Heart right ventricle (tissue), 16 donors: ENCODE results near the gene HIVEP2. TPM values are rescaled to one million over a fixed set of nuclear protein-coding genes. Genes with fewer than 3 reads are reported as not detected.

Experiments
- ATAC-seq, 8 donors: fragments of 200-7000 bp; cut with Tn5 transposase; one replicate each; pipeline ENCODE4 v1.9.1; 2020; ENCODE audit warnings: mild to moderate bottlenecking in 8 of 8, moderate library complexity in 8 of 8, moderate number of reproducible peaks in 1 of 8
- DNase-seq, 2 donors: peaks; one replicate each; pipeline ENCODE4 v3.0.0-alpha.2; 2020
- H3K27ac ChIP-seq, 10 donors: fragments of 200-600 bp; sonication (generic) in 2 of 10; one replicate each; pipeline versions ENCODE4 v1.5.0 to v1.8.0; 2020 to 2022; ENCODE audit warnings: mild to moderate bottlenecking in 3 of 10
- H3K27me3 ChIP-seq, 7 donors: fragments of 200-600 bp; one replicate each; pipeline ENCODE4 v1.8.0; 2021 to 2022; ENCODE audit warnings: mild to moderate bottlenecking in 2 of 7
- H3K36me3 ChIP-seq, 9 donors: fragments of 200-600 bp; sonication (generic) in 1 of 9; one replicate each; pipeline versions ENCODE4 v1.5.0 to v1.8.0; 2020 to 2022; ENCODE audit warnings: mild to moderate bottlenecking in 2 of 9
- H3K4me1 ChIP-seq, 9 donors: fragments of 200-600 bp; sonication (generic) in 1 of 9; one replicate each; pipeline versions ENCODE4 v1.5.0 to v1.8.0; 2020 to 2022; ENCODE audit warnings: mild to moderate bottlenecking in 4 of 9
- H3K4me3 ChIP-seq, 10 donors: fragments of 200-600 bp; sonication (generic) in 2 of 10; one replicate each; pipeline versions ENCODE4 v1.5.0 to v1.8.0; 2020 to 2022; ENCODE audit warnings: mild to moderate bottlenecking in 7 of 10, moderate library complexity in 2 of 10
- H3K9me3 ChIP-seq, 11 donors: fragments of 200-600 bp in 10 of 11; sonication (generic) in 2 of 11; one replicate each; pipeline versions ENCODE4 v1.5.0 to v1.8.0; 2013 to 2022; ENCODE audit warnings: mild to moderate bottlenecking in 2 of 11, control low read depth in 1 of 11, moderate library complexity in 1 of 11
- WGBS, 2 donors: extraction: QIAGEN DNeasy Blood & Tissue Kit; methylation state at CpG; one replicate each; pipeline ENCODE4 v1.1.7; 2013; ENCODE audit warnings: inconsistent platforms in 1 of 2; 5-methylcytosine and 5-hydroxymethylcytosine counted together
- intact Hi-C, 10 donors: fragments of 100-400 bp; cut with DNase I; formaldehyde crosslinking; loops; one replicate each; pipeline versions ENCODE4 v1.11.1 to v1.14.2; 2022
- polyA plus RNA-seq, 2 donors: library from polyadenylated mRNA; stranded (reverse); fragments of 200-250 nt; gene quantifications; one replicate each; pipeline ENCODE4 v1.2.3, GENCODE V29; 2013
- total RNA-seq, 10 donors: library from RNA; stranded (reverse); fragmentation: NEBNext Ultra II Directional in 3 of 10; extraction: Animal tissue kit (Norgen Biotek cat#: 25700) in 3 of 10; gene quantifications; one replicate each; pipeline versions ENCODE4 v1.2.1 to v1.2.4, GENCODE V29; 2021 to 2023
- TF ChIP-seq, protein P1 (sequence below), 9 donors: fragments of 200-600 bp; sonication (generic) in 2 of 9; IDR thresholded peaks; one replicate each; pipeline versions ENCODE4 v1.5.0 to v1.8.0; 2021 to 2022; ENCODE audit warnings: antibody characterized with exemption in 9 of 9, mild to moderate bottlenecking in 5 of 9, moderate library complexity in 1 of 9
- donor health status: Arrhythmogenic right ventricular cardiomyopathy.
- donor health status: ischemic (EF 13 %, LVEDD 7.1; RV severe dilation, severe dysfunction).
- donor health status: healthy with polysubstance abuse.
- donor health status: DM: no; HTN: yes; CAD: no.
- donor health status: DM: no; HTN: no; CAD: no.
- donor health status: ischemic (EF 25% LVEDD 6.9; RV normal size, moderate dysfunction).
- donor health status: ischemic (EF 25% LVEDD 5.7; RV mildly dilated, moderate dysfunction).
- donor health status: healthy.
- donor health status: DM: yes; HTN: yes; CAD: no.
- donor health status: Ischemic cardiomyopathy.
- donor health status: ischemic (EF 35%, LVEDD 5.7; RV mildly dilated, moderate dysfunction).
- donor health status: nonischemic (EF 11% LVEDD 7.7; RV severe dilation, severe dysfunction).
- donor health status: DM: yes; HTN: yes; CAD: no.
- donor health status: PGD.
- donor health status: ischemic (EF 29% LVEDD 5.4; RV normal size, mild dysfunction).
- donor health status: nonischemic (EF 23%, LVEDD 6.1; RV moderate dilation, normal function).

The HIVEP2 gene
- total and polyA plus RNA-seq, 12 donors: 2.1 to 31.6 (median 21.2) TPM

DNA sequence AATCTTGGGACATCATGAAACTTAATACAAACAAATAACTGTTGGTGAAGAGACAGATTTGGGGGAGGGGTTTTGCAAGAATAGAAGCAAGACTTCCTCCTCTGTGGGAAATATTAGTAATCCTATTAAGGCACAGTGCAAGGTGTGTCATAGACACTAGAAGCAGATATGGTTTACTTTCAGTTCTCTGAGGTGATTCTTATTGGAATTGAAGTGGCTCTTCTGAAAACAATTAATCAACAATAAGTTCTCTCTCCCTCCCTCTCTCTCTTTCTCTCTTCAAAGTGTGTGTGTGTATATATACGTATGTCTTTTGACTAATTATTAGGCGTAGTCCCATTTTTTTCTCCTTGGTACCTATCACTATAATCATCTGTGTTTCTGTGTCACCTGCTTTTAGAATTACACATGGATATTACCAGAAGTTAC is 99.8 kb downstream of the HIVEP2 start:
- H3K4me1 ChIP-seq: peaks cover 25 to 91% (median 82%) of the 10 kb centered on the region in 9 donors
- DNase-seq (no peak), ATAC-seq (no peak)
- TF ChIP-seq, protein P1, sequence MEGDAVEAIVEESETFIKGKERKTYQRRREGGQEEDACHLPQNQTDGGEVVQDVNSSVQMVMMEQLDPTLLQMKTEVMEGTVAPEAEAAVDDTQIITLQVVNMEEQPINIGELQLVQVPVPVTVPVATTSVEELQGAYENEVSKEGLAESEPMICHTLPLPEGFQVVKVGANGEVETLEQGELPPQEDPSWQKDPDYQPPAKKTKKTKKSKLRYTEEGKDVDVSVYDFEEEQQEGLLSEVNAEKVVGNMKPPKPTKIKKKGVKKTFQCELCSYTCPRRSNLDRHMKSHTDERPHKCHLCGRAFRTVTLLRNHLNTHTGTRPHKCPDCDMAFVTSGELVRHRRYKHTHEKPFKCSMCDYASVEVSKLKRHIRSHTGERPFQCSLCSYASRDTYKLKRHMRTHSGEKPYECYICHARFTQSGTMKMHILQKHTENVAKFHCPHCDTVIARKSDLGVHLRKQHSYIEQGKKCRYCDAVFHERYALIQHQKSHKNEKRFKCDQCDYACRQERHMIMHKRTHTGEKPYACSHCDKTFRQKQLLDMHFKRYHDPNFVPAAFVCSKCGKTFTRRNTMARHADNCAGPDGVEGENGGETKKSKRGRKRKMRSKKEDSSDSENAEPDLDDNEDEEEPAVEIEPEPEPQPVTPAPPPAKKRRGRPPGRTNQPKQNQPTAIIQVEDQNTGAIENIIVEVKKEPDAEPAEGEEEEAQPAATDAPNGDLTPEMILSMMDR (IDR thresholded peaks at IDR 0.05): no peak
- peak overlapping the region; percentile 69 to 92 (median 80) for H3K27ac ChIP-seq
- WGBS, 2 donors: 47 to 50% methylated on average over 2 of the region's 2 CpGs
- H3K4me3 ChIP-seq: peak overlapping the region in 9 of 10 donors; percentile 1 to 51 (median 37)
- H3K27me3 ChIP-seq: no peaks in the 10 kb centered on the region
- no peaks in the 10 kb centered on the region for H3K9me3 ChIP-seq
- H3K36me3 ChIP-seq: no peaks in the 10 kb centered on the region
- intact Hi-C loops: loop anchor here in 6 of 10 donors (2.0 to 10.0 kb wide), 4 partner anchors 28 to 102 kb away; partner anchors contain the start of gene HIVEP2 (in 3 of the 6)

DNA sequence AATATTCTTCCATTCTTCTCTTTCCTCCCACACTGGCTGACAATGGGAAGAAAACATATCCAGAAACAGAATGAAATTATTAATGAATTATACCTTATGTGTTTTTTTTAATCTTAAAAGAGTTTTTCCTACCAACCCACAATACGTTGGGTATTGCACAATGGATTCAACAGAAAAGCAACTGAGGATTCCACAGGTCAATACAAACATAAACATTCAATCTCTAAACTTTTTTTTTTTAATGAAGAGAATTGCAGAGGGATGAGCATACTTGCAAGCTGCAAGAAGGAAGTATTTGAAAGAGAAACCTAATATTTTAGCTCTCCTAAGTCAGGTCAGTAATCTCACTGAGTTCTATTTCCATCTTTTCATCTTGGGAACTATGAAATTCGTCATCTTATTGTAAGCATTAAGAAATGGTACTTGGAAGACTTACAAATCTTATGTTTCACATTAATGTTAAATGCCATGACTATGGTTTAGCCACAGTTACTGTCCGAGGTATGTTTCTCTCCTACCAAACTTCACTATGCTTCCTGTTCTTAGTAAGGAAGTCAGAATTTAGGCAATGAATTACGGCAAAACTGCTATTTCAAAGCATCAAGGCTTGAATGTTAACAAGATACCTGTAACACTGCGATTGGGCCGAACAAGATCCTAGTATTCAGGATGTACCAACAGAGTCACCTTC is 100.8 kb downstream of the HIVEP2 start:
- no peaks in the 10 kb centered on the region for H3K27me3 ChIP-seq
- H3K4me1 ChIP-seq: peaks cover 25 to 89% (median 81%) of the 10 kb centered on the region in 9 donors
- peak overlapping the region in 1 of 10 donors; percentile 7 for H3K4me3 ChIP-seq
- intact Hi-C loops: loop anchor here in 5 of 10 donors (2.0 to 10.0 kb wide), 3 partner anchors 29 to 103 kb away; partner anchors contain the start of gene HIVEP2 (in 3 of the 5)
- ATAC-seq (no peak), DNase-seq (no peak)
- no peaks in the 10 kb centered on the region for H3K9me3 ChIP-seq
- H3K27ac ChIP-seq: peak overlapping the region in 8 of 10 donors; percentile 76 to 92 (median 84)
- TF ChIP-seq, protein P1 (IDR thresholded peaks at IDR 0.05): no peak
- H3K36me3 ChIP-seq: no peaks in the 10 kb centered on the region
- 64 to 76% methylated on average over 6 of the region's 6 CpGs for WGBS, 2 donors

DNA sequence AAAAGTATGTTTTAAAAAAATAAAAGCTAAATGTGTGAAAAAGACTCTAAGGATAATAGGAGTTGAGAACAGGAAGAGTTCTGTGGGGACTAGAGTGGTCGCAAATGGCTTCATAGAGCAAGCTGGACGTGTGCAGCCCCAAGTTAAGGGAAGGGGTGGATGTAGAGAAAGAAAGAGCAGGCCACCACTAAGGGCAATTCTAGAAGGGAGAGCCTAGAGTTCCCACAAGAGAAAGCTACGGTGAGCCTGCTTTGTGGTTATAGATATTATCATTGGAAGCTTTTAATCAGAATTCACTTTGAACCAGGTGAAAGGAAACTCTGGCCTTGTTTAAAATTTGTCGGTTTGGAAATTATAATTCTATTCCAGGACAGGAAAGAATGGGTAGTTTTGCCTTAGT is 101.6 kb downstream of the HIVEP2 start:
- H3K27me3 ChIP-seq: no peaks in the 10 kb centered on the region
- H3K27ac ChIP-seq: peak overlapping the region in 9 of 10 donors; percentile 6 to 92 (median 57)
- TF ChIP-seq, protein P1 (IDR thresholded peaks at IDR 0.05): no peak
- ATAC-seq: no peak
- peak overlapping the region in 3 of 10 donors; percentile 19 to 42 (median 30) for H3K4me3 ChIP-seq
- DNase-seq: no peak
- intact Hi-C loops: loop anchor here in 3 of 10 donors (10.0 kb wide), 1 partner anchor 101 kb away; the partner anchor contains the start of gene HIVEP2 (in 3 of the 3)
- peaks cover 25 to 87% (median 73%) of the 10 kb centered on the region in 9 donors for H3K4me1 ChIP-seq
- no peaks in the 10 kb centered on the region for H3K36me3 ChIP-seq
- 68 to 72% methylated on average over 4 of the region's 4 CpGs for WGBS, 2 donors
- H3K9me3 ChIP-seq: no peaks in the 10 kb centered on the region

DNA sequence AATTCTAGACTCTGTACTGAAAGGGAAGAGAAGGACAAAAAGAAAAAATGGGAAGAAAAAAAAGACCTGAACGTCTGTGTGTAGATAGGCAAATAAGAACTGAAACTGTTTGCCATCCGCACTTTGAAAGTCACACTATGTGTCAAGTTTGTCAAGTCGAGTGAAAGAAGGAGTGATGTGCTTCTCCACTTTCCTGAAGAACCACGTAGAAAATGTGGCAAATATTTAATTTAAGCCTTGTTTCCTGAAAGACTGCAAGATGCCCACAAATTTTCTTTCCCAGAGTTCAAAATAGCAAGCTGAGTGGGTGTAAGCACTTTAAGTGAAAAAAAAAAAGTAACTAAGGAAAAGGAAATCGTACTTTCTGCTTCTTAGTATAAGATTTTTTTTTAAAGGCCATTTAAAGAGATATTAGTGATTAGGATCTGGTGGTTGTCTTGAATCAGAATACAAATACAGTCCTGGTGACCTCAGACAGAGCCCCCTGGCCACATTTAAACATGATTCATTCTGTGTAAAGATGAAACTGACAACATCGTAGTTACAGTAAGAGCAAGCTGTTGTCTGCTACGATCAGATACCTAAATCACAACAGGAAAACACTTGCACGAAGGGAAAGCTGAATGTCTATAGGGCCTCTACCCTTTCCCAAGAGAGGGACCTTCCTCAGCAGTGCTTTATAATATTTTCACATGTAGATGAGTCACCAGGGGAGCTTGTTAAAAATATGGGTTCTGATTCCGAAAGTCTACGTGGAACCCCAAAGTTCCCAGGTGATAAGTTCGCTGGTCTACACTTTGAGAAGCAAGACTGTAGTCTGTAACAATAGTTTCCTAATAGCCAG is 102.3 kb downstream of the HIVEP2 start:
- H3K9me3 ChIP-seq: no peaks in the 10 kb centered on the region
- peak overlapping the region in 9 of 10 donors; percentile 6 to 92 (median 57) for H3K27ac ChIP-seq
- H3K27me3 ChIP-seq: no peaks in the 10 kb centered on the region
- TF ChIP-seq, protein P1 (IDR thresholded peaks at IDR 0.05): no peak
- peak overlapping the region in 7 of 10 donors; percentile 5 to 42 (median 28) for H3K4me3 ChIP-seq
- ATAC-seq (no peak), DNase-seq (no peak)
- peaks cover 24 to 85% (median 66%) of the 10 kb centered on the region in 9 donors for H3K4me1 ChIP-seq
- 41 to 54% methylated on average over 11 of the region's 11 CpGs for WGBS, 2 donors
- intact Hi-C loops: loop anchor here in 3 of 10 donors (10.0 kb wide), 1 partner anchor 102 kb away; the partner anchor contains the start of gene HIVEP2 (in 3 of the 3)
- no peaks in the 10 kb centered on the region for H3K36me3 ChIP-seq
